B cell (primary cell): Measurements from ENCODE around the gene CYFIP1. TPM values are rescaled to one million over a fixed set of nuclear protein-coding genes. Genes with fewer than 3 reads are reported as not detected.

Experiments
- ATAC-seq: fragments of 200-7000 bp; cut with Tn5 transposase; one replicate; pipeline ENCODE4 v1.10.0; 2021; ENCODE audit warnings: low read depth, mild to moderate bottlenecking, moderate number of reproducible peaks, moderate library complexity
- CTCF ChIA-PET: fragments of 350-600 bp; sonication (Branson Sonifier 250); formaldehyde crosslinking; loops from one replicate; lab custom pipeline; 2021; ENCODE audit warnings: antibody characterized with exemption, inconsistent platforms; lab: Charles Lee
- POLR2A ChIA-PET: fragments of 350-600 bp; sonication (Branson Sonifier 250); formaldehyde crosslinking; loops from one replicate; lab custom pipeline; 2021; ENCODE audit warnings: antibody characterized with exemption; lab: Charles Lee
- DNase-seq: peaks from one replicate; pipeline ENCODE4 v3.0.0; 2013
- H2AFZ ChIP-seq: 2 replicates; pipeline ENCODE4 v1.6.1; 2012; ENCODE audit warnings: mild to moderate bottlenecking, low read depth, low read length; ENCODE audit not compliant: insufficient read depth, poor library complexity, severe bottlenecking
- H3K27ac ChIP-seq, 2 donors: 1 replicate in 1 of 2; 2 replicates in 1 of 2; pipeline ENCODE4 v1.5.1; 2012 to 2013; ENCODE audit warnings: low read length in 2 of 2, mild to moderate bottlenecking in 2 of 2, moderate library complexity in 1 of 2
- H3K27me3 ChIP-seq, 4 experiments: fragments of 200-600 bp in 1 of 4; sonication (generic) in 1 of 4; replicated peaks in 1 of 4; 1 replicate in 2 of 4; 2 replicates in 2 of 4; pipeline versions ENCODE4 v1.6.1 to v1.7.0; 2013 to 2016; ENCODE audit warnings: low read length in 3 of 4, mild to moderate bottlenecking in 2 of 4, mixed read lengths in 1 of 4, moderate library complexity in 1 of 4; ENCODE audit not compliant: insufficient read depth in 4 of 4, control insufficient read depth in 3 of 4; ENCODE audit errors: control extremely low read depth in 1 of 4
- H3K36me3 ChIP-seq, 2 experiments: replicated peaks in 1 of 2; 1 replicate in 1 of 2; 2 replicates in 1 of 2; pipeline versions ENCODE4 v1.6.1 to v1.7.1; 2013; ENCODE audit warnings: low read length in 1 of 2; ENCODE audit not compliant: insufficient read depth in 2 of 2, control insufficient read depth in 1 of 2; ENCODE audit errors: control extremely low read depth in 1 of 2, extremely low read depth in 1 of 2
- H3K4me1 ChIP-seq, 2 donors: fragments of 200-600 bp in 1 of 2; sonication (generic) in 1 of 2; 1 replicate in 1 of 2; 2 replicates in 1 of 2; pipeline versions ENCODE4 v1.5.1 to v1.6.1; 2013 to 2017; ENCODE audit warnings: low read length in 2 of 2; ENCODE audit not compliant: control insufficient read depth in 2 of 2, insufficient read depth in 2 of 2
- H3K4me2 ChIP-seq: replicated peaks from 2 replicates; pipeline ENCODE3; 2012; ENCODE audit warnings: mild to moderate bottlenecking, low read depth, low read length; ENCODE audit not compliant: poor library complexity, severe bottlenecking
- H3K4me3 ChIP-seq, 5 experiments: fragments of 200-600 bp in 1 of 5; sonication (generic) in 1 of 5; 1 replicate in 3 of 5; 2 replicates in 2 of 5; pipeline versions ENCODE4 v1.5.1 to v1.7.0; 2011 to 2016; ENCODE audit warnings: low read length in 4 of 5, mild to moderate bottlenecking in 4 of 5, low read depth in 2 of 5, control low read depth in 1 of 5, moderate library complexity in 1 of 5; ENCODE audit not compliant: insufficient read depth in 1 of 5; ENCODE audit errors: control extremely low read depth in 1 of 5, extremely low read depth in 1 of 5
- H3K79me2 ChIP-seq: fragments of 200-600 bp; sonication (generic); one replicate; pipeline ENCODE4 v1.6.0; 2016; ENCODE audit warnings: low read length; ENCODE audit not compliant: control insufficient read depth, insufficient read depth
- H3K9ac ChIP-seq: fragments of 200-600 bp; sonication (generic); 2 replicates; pipeline ENCODE4 v1.6.1; 2017; ENCODE audit warnings: mild to moderate bottlenecking, low read length, moderate library complexity
- H3K9me3 ChIP-seq, 3 donors: one replicate each; pipeline versions ENCODE4 v1.6.1 to v1.7.1; 2013; ENCODE audit warnings: low read length in 2 of 3; ENCODE audit not compliant: control insufficient read depth in 2 of 3, insufficient read depth in 1 of 3; ENCODE audit errors: control extremely low read depth in 1 of 3
- H4K20me1 ChIP-seq: 2 replicates; pipeline ENCODE4 v1.6.0; 2012; ENCODE audit warnings: mild to moderate bottlenecking, low read length; ENCODE audit not compliant: insufficient read depth, control insufficient read depth, poor library complexity, severe bottlenecking
- H3K27ac Mint-ChIP-seq: one replicate; pipeline ENCODE4 v1.8.0; 2021; ENCODE audit warnings: mixed read lengths
- H3K27me3 Mint-ChIP-seq: one replicate; pipeline ENCODE4 v1.8.0; 2021; ENCODE audit warnings: mixed read lengths
- H3K4me1 Mint-ChIP-seq: one replicate; pipeline ENCODE4 v1.8.0; 2021; ENCODE audit warnings: mixed read lengths
- H3K4me3 Mint-ChIP-seq: one replicate; pipeline ENCODE4 v1.8.0; 2021; ENCODE audit warnings: mixed read lengths
- H3K9me3 Mint-ChIP-seq: one replicate; pipeline ENCODE4 v1.8.0; 2022; ENCODE audit warnings: mixed read lengths; ENCODE audit not compliant: insufficient read depth
- EZH2 ChIP-seq: IDR thresholded peaks from 2 replicates; pipeline ENCODE4 v1.6.1; 2012; ENCODE audit warnings: borderline replicate concordance, low read depth, mild to moderate bottlenecking, moderate library complexity, low read length; ENCODE audit not compliant: insufficient read depth, poor library complexity, severe bottlenecking
- WGBS: methylation state at CpG from one replicate; pipeline ENCODE4 v1.1.5; 2013; ENCODE audit warnings: missing lambda C conversion rate; ENCODE audit not compliant: insufficient coverage; 5-methylcytosine and 5-hydroxymethylcytosine counted together
- intact Hi-C: fragments of 100-400 bp; cut with micrococcal nuclease; formaldehyde crosslinking; loops from one replicate; pipeline ENCODE4 v1.10.0; 2022
- polyA plus RNA-seq: library from polyadenylated mRNA; depleted of rRNA; stranded (reverse); fragments of >200 nt; gene quantifications from 2 replicates; pipeline ENCODE4 v1.2.3, GENCODE V29; 2012
- total RNA-seq, 2 donors: library from RNA; stranded (reverse); fragments of 120-200 nt in 1 of 2; gene quantifications; 1 replicate in 1 of 2; 2 replicates in 1 of 2; pipeline versions ENCODE4 v1.2.3 to v1.2.4, GENCODE V29; 2013 to 2022
- TF ChIP-seq, protein P1 (sequence below): fragments of 200-600 bp; IDR thresholded peaks from one replicate; pipeline ENCODE4 v1.8.0; 2022; ENCODE audit warnings: antibody characterized with exemption, mild to moderate bottlenecking

Gene CYFIP1
- total and polyA plus RNA-seq, 2 donors (not counting 1 experiment from before 2014, with no cell fraction given): 6.2 to 13.5 TPM

DNA sequence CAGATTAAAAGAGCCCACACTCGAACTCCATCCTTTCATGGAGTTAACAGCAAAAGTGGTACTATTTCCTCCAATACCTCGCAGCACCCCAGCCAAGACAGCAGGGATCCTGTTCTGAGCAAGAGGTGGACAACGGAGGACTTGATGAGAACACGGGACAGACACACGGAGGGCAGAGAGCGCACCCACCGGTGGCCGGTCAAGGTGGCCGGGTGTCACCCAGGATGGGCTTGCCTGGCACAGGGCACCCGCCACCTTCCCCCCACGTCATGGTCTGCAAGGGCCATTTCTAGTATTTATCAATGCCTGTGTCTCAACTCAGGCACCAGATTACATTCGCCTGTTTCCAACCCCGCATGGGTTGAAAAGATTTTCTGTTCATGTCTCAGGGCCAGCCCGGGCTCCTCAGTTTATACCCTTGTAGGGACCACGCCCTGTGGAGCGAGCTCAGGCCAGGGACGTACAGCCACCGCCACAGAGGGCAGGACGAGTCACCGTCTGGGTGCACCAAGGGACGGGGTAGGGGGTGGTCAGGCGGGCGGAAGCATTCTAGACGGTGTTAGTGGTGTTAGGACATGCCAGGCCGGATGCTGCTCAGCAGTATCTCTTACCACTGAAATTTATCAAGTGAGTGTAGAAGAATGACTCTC lies 64.2 kb downstream of the CYFIP1 start:
- POLR2A ChIA-PET: no interaction called here
- H3K9me3 Mint-ChIP-seq: no peaks in the 10 kb centered on the region
- Histone ChIP-seq H3K27ac (no peak overlapping the region), H3K36me3 (no peaks in the 10 kb centered on the region), H2AFZ (no peak overlapping the region), H3K27me3 (no peaks in the 10 kb centered on the region), H3K4me2 (no peak overlapping the region), H3K4me1 (no peaks in the 10 kb centered on the region), H3K4me3 (no peak overlapping the region), H3K79me2 (no peaks in the 10 kb centered on the region), H3K9ac (no peak overlapping the region), H3K9me3 (no peaks in the 10 kb centered on the region), H4K20me1 (no peaks in the 10 kb centered on the region)
- DNase-seq (no peak), ATAC-seq (no peak)
- no peaks in the 10 kb centered on the region for H3K27me3 Mint-ChIP-seq
- intact Hi-C loops: no loop called here
- no peaks in the 10 kb centered on the region for H3K4me1 Mint-ChIP-seq
- TF ChIP-seq, protein P1, sequence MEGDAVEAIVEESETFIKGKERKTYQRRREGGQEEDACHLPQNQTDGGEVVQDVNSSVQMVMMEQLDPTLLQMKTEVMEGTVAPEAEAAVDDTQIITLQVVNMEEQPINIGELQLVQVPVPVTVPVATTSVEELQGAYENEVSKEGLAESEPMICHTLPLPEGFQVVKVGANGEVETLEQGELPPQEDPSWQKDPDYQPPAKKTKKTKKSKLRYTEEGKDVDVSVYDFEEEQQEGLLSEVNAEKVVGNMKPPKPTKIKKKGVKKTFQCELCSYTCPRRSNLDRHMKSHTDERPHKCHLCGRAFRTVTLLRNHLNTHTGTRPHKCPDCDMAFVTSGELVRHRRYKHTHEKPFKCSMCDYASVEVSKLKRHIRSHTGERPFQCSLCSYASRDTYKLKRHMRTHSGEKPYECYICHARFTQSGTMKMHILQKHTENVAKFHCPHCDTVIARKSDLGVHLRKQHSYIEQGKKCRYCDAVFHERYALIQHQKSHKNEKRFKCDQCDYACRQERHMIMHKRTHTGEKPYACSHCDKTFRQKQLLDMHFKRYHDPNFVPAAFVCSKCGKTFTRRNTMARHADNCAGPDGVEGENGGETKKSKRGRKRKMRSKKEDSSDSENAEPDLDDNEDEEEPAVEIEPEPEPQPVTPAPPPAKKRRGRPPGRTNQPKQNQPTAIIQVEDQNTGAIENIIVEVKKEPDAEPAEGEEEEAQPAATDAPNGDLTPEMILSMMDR: no peak
- TF ChIP-seq EZH2: no peak
- 95% methylated on average over 22 of the region's 25 CpGs for WGBS
- H3K4me3 Mint-ChIP-seq: no peak overlapping the region
- H3K27ac Mint-ChIP-seq: no peak overlapping the region
- CTCF ChIA-PET: no interaction called here

DNA sequence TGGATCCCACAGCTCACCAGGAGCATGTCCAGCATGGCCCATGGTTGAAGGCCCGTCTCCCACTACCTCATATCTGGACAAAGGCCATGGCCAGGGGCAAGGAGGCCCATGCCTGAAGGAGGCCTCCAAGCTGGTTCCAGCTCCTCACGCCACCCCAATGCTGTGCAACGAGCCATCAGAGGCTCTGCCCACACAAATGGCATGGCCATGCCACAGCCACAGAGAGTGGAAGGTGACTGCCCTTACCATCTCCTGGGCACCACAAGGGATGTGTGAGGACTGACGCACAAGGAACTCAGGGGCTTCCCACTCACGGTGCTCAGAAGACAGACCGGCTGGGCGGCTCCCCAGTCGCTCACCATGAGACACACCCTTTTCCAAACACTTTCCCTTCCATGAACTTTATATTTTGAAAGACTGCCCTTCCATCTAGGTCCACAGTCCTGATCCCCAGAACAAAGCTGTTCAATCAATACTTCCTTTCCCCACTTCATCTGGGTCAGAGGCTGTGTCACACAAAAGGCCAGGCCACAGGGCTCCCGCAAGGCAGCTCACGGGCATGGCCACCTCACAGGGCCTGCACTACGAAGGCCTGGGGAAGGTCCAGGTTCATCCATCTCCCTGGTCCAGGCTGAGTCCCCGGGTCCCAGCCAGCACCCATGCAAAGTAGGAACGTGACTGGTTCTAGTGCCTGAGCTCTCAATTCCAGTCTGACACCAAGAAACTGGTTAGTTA lies 66.4 kb downstream of the CYFIP1 start:
- no peaks in the 10 kb centered on the region for H4K20me1 ChIP-seq
- no peaks in the 10 kb centered on the region for H3K4me1 ChIP-seq
- intact Hi-C loops: no loop called here
- H3K9me3 ChIP-seq: no peaks in the 10 kb centered on the region
- H3K27ac ChIP-seq: no peak overlapping the region
- H3K4me1 Mint-ChIP-seq: no peaks in the 10 kb centered on the region
- TF ChIP-seq, protein P1: no peak
- ChIA-PET POLR2A (no interaction called here), CTCF (interaction anchor here (1.1 kb wide), 1 partner anchor 11 kb away, joined by 9 read pairs; no protein-coding TSS in a partner anchor)
- no peaks in the 10 kb centered on the region for H3K9me3 Mint-ChIP-seq
- DNase-seq: no peak
- ATAC-seq: no peak
- H2AFZ ChIP-seq: no peak overlapping the region
- no peaks in the 10 kb centered on the region for H3K36me3 ChIP-seq
- H3K9ac ChIP-seq: no peak overlapping the region
- no peaks in the 10 kb centered on the region for H3K27me3 Mint-ChIP-seq
- no peak overlapping the region for H3K4me3 Mint-ChIP-seq
- H3K27ac Mint-ChIP-seq: no peak overlapping the region
- no peak overlapping the region for H3K4me2 ChIP-seq
- no peaks in the 10 kb centered on the region for H3K27me3 ChIP-seq
- H3K4me3 ChIP-seq: no peak overlapping the region
- no peaks in the 10 kb centered on the region for H3K79me2 ChIP-seq
- 96% methylated on average over 13 of the region's 13 CpGs for WGBS
